GM12878 (cell line): ENCODE results near the gene RAD18.

Experiments used
- BCLAF1 ChIP-seq: fragments of 450-650 bp; IDR thresholded peaks from 2 replicates; pipeline ENCODE4 v1.6.1; 2017; ENCODE audit warnings: antibody characterized with exemption, mild to moderate bottlenecking, moderate library complexity
- CTCF ChIP-seq, 3 experiments: IDR thresholded peaks in 2 of 3; conservative IDR thresholded peaks in 1 of 3; 2 replicates each; pipeline ENCODE4 v1.5.1; 2011; ENCODE audit warnings: low read depth in 3 of 3, low read length in 3 of 3, mild to moderate bottlenecking in 3 of 3, control low read depth in 2 of 3, moderate library complexity in 2 of 3, inconsistent platforms in 1 of 3, mixed read lengths in 1 of 3; ENCODE audit not compliant: control insufficient read depth in 2 of 3, insufficient read depth in 1 of 3; ENCODE audit errors: extremely low read depth in 1 of 3
- ELK1 ChIP-seq: IDR thresholded peaks from 2 replicates; pipeline ENCODE4 v1.6.1; 2012; ENCODE audit warnings: low read depth, low read length, improper control_type of control experiment
- JUNB ChIP-seq: IDR thresholded peaks from 2 replicates; pipeline ENCODE4 v1.6.1; 2016; ENCODE audit warnings: antibody characterized with exemption, mild to moderate bottlenecking
- MEF2A ChIP-seq: IDR thresholded peaks from 2 replicates; pipeline ENCODE4 v1.6.1; 2011; ENCODE audit warnings: low read depth, mild to moderate bottlenecking, low read length, moderate library complexity; ENCODE audit not compliant: insufficient read depth
- MXI1 ChIP-seq: fragments of 150-350 bp; IDR thresholded peaks from 2 replicates; pipeline ENCODE4 v1.6.1; 2011; ENCODE audit warnings: low read depth, mild to moderate bottlenecking, inconsistent platforms, low read length, improper control_type of control experiment
- NFIC ChIP-seq: IDR thresholded peaks from 2 replicates; pipeline ENCODE4 v1.6.1; 2012; ENCODE audit warnings: low read depth, mild to moderate bottlenecking, inconsistent platforms, low read length, moderate library complexity
- YY1 ChIP-seq: IDR thresholded peaks from 2 replicates; pipeline ENCODE4 v1.6.1; 2011; ENCODE audit warnings: low read depth, mild to moderate bottlenecking, low read length
- ZNF207 ChIP-seq: fragments of 450-650 bp; IDR thresholded peaks from 2 replicates; pipeline ENCODE4 v1.6.1; 2014; ENCODE audit warnings: antibody characterized with exemption, mild to moderate bottlenecking, borderline replicate concordance

- no peak for TF ChIP-seq CTCF (IDR thresholded peaks at IDR 0.05 in 2 of 3, conservative IDR thresholded peaks at IDR 0.05 in 1 of 3; ENCODE audit: control insufficient read depth in 2 of 3, extremely low read depth in 1 of 3, insufficient read depth in 1 of 3, low read depth in 3 of 3, low read length in 3 of 3)
- TF ChIP-seq MXI1, result no peak
- no peak for TF ChIP-seq JUNB
- no peak for TF ChIP-seq NFIC
- no peak for TF ChIP-seq YY1
- no peak for TF ChIP-seq MEF2A
- no peak for TF ChIP-seq ZNF207
- TF ChIP-seq ELK1, result no peak
- TF ChIP-seq BCLAF1, result no peak
Observed at GRCh38 chr3:8942746-8943488, 20.4 kb downstream of the RAD18 start.
